IPS-18a (cell line): ENCODE data around the gene ITGA2.

Experiments used
- H3K27ac ChIP-seq: one replicate; pipeline ENCODE4 v1.5.1; 2013; ENCODE audit warnings: low read length
- H3K27me3 ChIP-seq: one replicate; pipeline ENCODE4 v1.6.1; 2013; ENCODE audit warnings: mild to moderate bottlenecking, low read length; ENCODE audit not compliant: control insufficient read depth, insufficient read depth
- H3K36me3 ChIP-seq: one replicate; pipeline ENCODE4 v1.6.1; 2013; ENCODE audit warnings: low read depth, low read length; ENCODE audit not compliant: control insufficient read depth
- H3K4me1 ChIP-seq: one replicate; pipeline ENCODE4 v1.6.1; 2013; ENCODE audit warnings: low read depth, low read length; ENCODE audit not compliant: control insufficient read depth
- H3K4me3 ChIP-seq: one replicate; pipeline ENCODE4 v1.5.1; 2013; ENCODE audit warnings: low read length
- H3K9ac ChIP-seq: one replicate; pipeline ENCODE4 v1.6.1; 2013; ENCODE audit warnings: mild to moderate bottlenecking, low read length, moderate library complexity
- H3K9me3 ChIP-seq: one replicate; pipeline ENCODE4 v1.6.1; 2013; ENCODE audit warnings: low read depth, low read length; ENCODE audit not compliant: control insufficient read depth

ITGA2 gene

GRCh38 chr5:53024535-53024934, 35.4 kb downstream of the ITGA2 start:
- Histone ChIP-seq H3K9me3 (no peaks in the 10 kb centered on the region), H3K9ac (no peak overlapping the region), H3K4me3 (no peak overlapping the region), H3K27me3 (no peaks in the 10 kb centered on the region), H3K27ac (no peak overlapping the region), H3K4me1 (no peaks in the 10 kb centered on the region), H3K36me3 (no peaks in the 10 kb centered on the region)

- Histone ChIP-seq H3K9me3 (no peaks in the 10 kb centered on the region), H3K9ac (no peak overlapping the region), H3K36me3 (no peaks in the 10 kb centered on the region), H3K27me3 (no peaks in the 10 kb centered on the region), H3K4me3 (no peak overlapping the region), H3K27ac (no peak overlapping the region), H3K4me1 (no peaks in the 10 kb centered on the region)
Observed at GRCh38 chr5:53025487-53025886, 36.3 kb downstream of the ITGA2 start.

- H3K9me3 ChIP-seq = no peaks in the 10 kb centered on the region
- no peaks in the 10 kb centered on the region for H3K27me3 ChIP-seq
- H3K27ac ChIP-seq = no peak overlapping the region
- H3K9ac ChIP-seq = no peak overlapping the region
- H3K36me3 ChIP-seq = no peaks in the 10 kb centered on the region
- no peaks in the 10 kb centered on the region for H3K4me1 ChIP-seq
- no peak overlapping the region for H3K4me3 ChIP-seq
Observed at GRCh38 chr5:53027913-53028312, 38.8 kb downstream of the ITGA2 start.

GRCh38 chr5:53029608-53030007, 40.5 kb downstream of the ITGA2 start:
- H3K9ac ChIP-seq = no peak overlapping the region
- H3K36me3 ChIP-seq = no peaks in the 10 kb centered on the region
- no peaks in the 10 kb centered on the region for H3K9me3 ChIP-seq
- H3K4me1 ChIP-seq = no peaks in the 10 kb centered on the region
- H3K4me3 ChIP-seq = no peak overlapping the region
- no peaks in the 10 kb centered on the region for H3K27me3 ChIP-seq
- no peak overlapping the region for H3K27ac ChIP-seq

DNA sequence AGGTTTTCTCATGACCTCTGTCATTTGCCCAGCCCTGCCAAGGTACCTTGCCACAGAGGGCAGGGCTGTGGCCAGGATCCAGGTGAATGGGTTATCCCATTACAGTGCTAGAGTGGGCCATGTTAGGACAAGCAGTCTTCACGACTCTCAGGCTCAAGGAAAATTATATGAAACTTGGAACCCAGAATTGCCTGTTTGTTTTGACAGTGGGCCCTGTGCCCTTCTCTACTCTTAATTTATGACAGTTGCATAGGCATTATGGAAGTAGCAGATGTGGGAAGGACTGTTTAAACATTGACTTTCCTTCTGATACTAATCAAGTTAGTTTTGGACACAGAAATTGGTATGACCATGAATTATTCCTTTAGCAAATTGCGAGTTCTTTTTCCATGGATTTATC, 41.7 kb downstream of the ITGA2 start:
- Histone ChIP-seq H3K27ac (no peak overlapping the region), H3K4me3 (no peak overlapping the region), H3K27me3 (no peaks in the 10 kb centered on the region), H3K9me3 (no peaks in the 10 kb centered on the region), H3K9ac (no peak overlapping the region), H3K36me3 (no peaks in the 10 kb centered on the region), H3K4me1 (no peaks in the 10 kb centered on the region)

GRCh38 chr5:53031695-53032096, 42.5 kb downstream of the ITGA2 start:
- no peaks in the 10 kb centered on the region for H3K36me3 ChIP-seq
- no peak overlapping the region for H3K27ac ChIP-seq
- no peak overlapping the region for H3K9ac ChIP-seq
- no peak overlapping the region for H3K4me3 ChIP-seq
- H3K4me1 ChIP-seq = no peaks in the 10 kb centered on the region
- no peaks in the 10 kb centered on the region for H3K9me3 ChIP-seq
- H3K27me3 ChIP-seq = no peaks in the 10 kb centered on the region

DNA sequence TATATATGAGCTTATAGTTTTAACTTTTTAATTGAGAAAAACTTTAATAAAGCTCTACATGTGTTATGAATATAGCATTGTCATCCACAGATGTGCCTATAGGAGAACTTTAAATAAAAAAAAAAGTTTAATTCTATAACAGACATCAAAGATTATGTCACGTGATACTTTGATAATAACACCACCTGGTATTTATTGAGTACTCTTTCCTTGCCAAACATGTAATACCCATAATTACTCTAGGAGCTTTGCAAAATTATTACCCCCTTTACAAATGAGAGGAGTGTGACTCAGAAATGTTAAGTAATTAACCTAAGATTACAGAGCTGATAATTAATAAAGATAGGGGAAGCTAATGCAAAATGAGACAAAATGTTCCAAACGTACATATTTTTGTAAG, 43.0 kb downstream of the ITGA2 start:
- H3K9ac ChIP-seq = no peak overlapping the region
- no peaks in the 10 kb centered on the region for H3K36me3 ChIP-seq
- no peaks in the 10 kb centered on the region for H3K4me1 ChIP-seq
- no peak overlapping the region for H3K4me3 ChIP-seq
- no peaks in the 10 kb centered on the region for H3K9me3 ChIP-seq
- H3K27ac ChIP-seq = no peak overlapping the region
- H3K27me3 ChIP-seq = no peaks in the 10 kb centered on the region

DNA sequence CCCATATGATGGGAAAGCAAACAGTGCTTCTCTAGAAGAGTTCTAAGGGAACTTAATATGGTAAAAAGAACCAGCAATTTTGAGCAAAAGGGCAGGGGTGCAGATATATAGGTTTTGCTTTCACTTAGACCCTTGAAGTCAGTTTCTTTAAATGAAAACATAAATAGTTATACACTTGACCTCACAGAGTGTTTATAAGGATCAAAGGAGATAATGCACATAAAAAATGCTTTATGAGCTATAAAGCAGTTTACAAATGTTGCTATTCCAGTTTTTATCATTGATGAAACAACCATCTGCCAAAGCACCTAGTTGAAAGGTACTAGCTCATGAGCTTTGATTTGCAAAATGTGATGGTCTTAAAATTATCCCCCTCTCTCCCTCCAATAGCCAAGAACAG, 45.7 kb downstream of the ITGA2 start:
- no peaks in the 10 kb centered on the region for H3K4me1 ChIP-seq
- no peak overlapping the region for H3K27ac ChIP-seq
- no peaks in the 10 kb centered on the region for H3K27me3 ChIP-seq

GRCh38 chr5:53035868-53036381, 46.8 kb downstream of the ITGA2 start:
- Histone ChIP-seq H3K4me3 (no peak overlapping the region), H3K4me1 (no peaks in the 10 kb centered on the region), H3K9me3 (no peaks in the 10 kb centered on the region), H3K36me3 (no peaks in the 10 kb centered on the region), H3K9ac (no peak overlapping the region), H3K27ac (no peak overlapping the region), H3K27me3 (no peaks in the 10 kb centered on the region)

More for the DNA sequence above, 45.7 kb downstream of the ITGA2 start:
- Histone ChIP-seq H3K36me3 (no peaks in the 10 kb centered on the region), H3K9ac (no peak overlapping the region), H3K4me3 (no peak overlapping the region), H3K9me3 (no peaks in the 10 kb centered on the region)

GRCh38 chr5:53037141-53037859, 48.1 kb downstream of the ITGA2 start:
- Histone ChIP-seq H3K4me1 (no peaks in the 10 kb centered on the region), H3K36me3 (no peaks in the 10 kb centered on the region), H3K27ac (no peak overlapping the region), H3K4me3 (no peak overlapping the region), H3K27me3 (no peaks in the 10 kb centered on the region), H3K9me3 (no peaks in the 10 kb centered on the region), H3K9ac (no peak overlapping the region)

- no peaks in the 10 kb centered on the region for H3K9me3 ChIP-seq
- no peaks in the 10 kb centered on the region for H3K4me1 ChIP-seq
- no peak overlapping the region for H3K4me3 ChIP-seq
- no peak overlapping the region for H3K9ac ChIP-seq
- no peaks in the 10 kb centered on the region for H3K27me3 ChIP-seq
- H3K36me3 ChIP-seq = no peaks in the 10 kb centered on the region
- H3K27ac ChIP-seq = no peak overlapping the region
Observed at GRCh38 chr5:53038196-53038847, 49.2 kb downstream of the ITGA2 start.

GRCh38 chr5:53039855-53040254, 50.7 kb downstream of the ITGA2 start:
- Histone ChIP-seq H3K9me3 (no peaks in the 10 kb centered on the region), H3K9ac (no peak overlapping the region), H3K36me3 (no peaks in the 10 kb centered on the region), H3K27ac (no peak overlapping the region), H3K27me3 (no peaks in the 10 kb centered on the region), H3K4me1 (no peaks in the 10 kb centered on the region), H3K4me3 (no peak overlapping the region)
